ENCODE results near the gene SPG21. TPM values are rescaled to one million over a fixed set of nuclear protein-coding genes. Genes with fewer than 3 reads are reported as not detected.

SPG21 gene
- polyA plus RNA-seq, 1 donor (not counting 4 experiments of a cell fraction or from before 2014, with no cell fraction given), result 62.9 TPM

- H4K20me1 ChIP-seq (ENCODE audit: control insufficient read depth, extremely low read depth, insufficient read depth, low read length), result no peaks in the 10 kb centered on the region
- no peaks in the 10 kb centered on the region for H3K9me1 ChIP-seq (ENCODE audit: control insufficient read depth, extremely low read depth, insufficient read depth, low read length)
- TF ChIP-seq EZH2 (IDR thresholded peaks at IDR 0.05; ENCODE audit: low read length), result no peak
- no peak for TF ChIP-seq CTCF (optimal IDR thresholded peaks at IDR 0.05 in 1 of 3, IDR thresholded peaks at IDR 0.05 in 1 of 3, conservative IDR thresholded peaks at IDR 0.05 in 1 of 3; ENCODE audit: extremely low read depth in 1 of 3, insufficient read depth in 2 of 3, low read length in 3 of 3)
- H3K4me1 ChIP-seq (ENCODE audit: control insufficient read depth, extremely low read depth, insufficient read depth, low read length), result no peaks in the 10 kb centered on the region
- no peaks in the 10 kb centered on the region for H3K79me2 ChIP-seq (ENCODE audit: control insufficient read depth, insufficient read depth, low read length)
- H3K4me2 ChIP-seq (ENCODE audit: control insufficient read depth, extremely low read depth, insufficient read depth, low read depth, low read length), result no peak overlapping the region
- dilution Hi-C loops (cut with MboI; ENCODE audit: extremely low pct_ligation_motif_present, low sequenced_read_pairs), result no loop called here
- no peak for DNase-seq (ENCODE audit: low read depth, low spot score)
- no peak overlapping the region for H3K27ac ChIP-seq (ENCODE audit: control insufficient read depth, insufficient read depth, low read length)
- H3K4me3 ChIP-seq (ENCODE audit: control insufficient read depth in 2 of 3, extremely low read depth in 1 of 3, insufficient read depth in 2 of 3, low read depth in 1 of 3, low read length in 3 of 3), result no peak overlapping the region
- H3K9ac ChIP-seq (ENCODE audit: control insufficient read depth, extremely low read depth, insufficient read depth, low read length), result no peak overlapping the region
- no peaks in the 10 kb centered on the region for H3K36me3 ChIP-seq (ENCODE audit: control insufficient read depth in 2 of 2, extremely low read depth in 1 of 2, insufficient read depth in 2 of 2, low read length in 2 of 2)
- no peak overlapping the region for H2AFZ ChIP-seq (ENCODE audit: control insufficient read depth, low read length)
- no peaks in the 10 kb centered on the region for H3K9me3 ChIP-seq (ENCODE audit: control insufficient read depth, low read depth, low read length)
- H3K27me3 ChIP-seq (ENCODE audit: control insufficient read depth, extremely low read depth, insufficient read depth, low read length), result no peaks in the 10 kb centered on the region
- FAIRE-seq, result no peak
Observed at GRCh38 chr15:64944961-64945360, 44.8 kb downstream of the SPG21 start.

- no peak overlapping the region for H2AFZ ChIP-seq (ENCODE audit: control insufficient read depth, low read length)
- H3K27ac ChIP-seq (ENCODE audit: control insufficient read depth, insufficient read depth, low read length), result no peak overlapping the region
- no peak overlapping the region for H3K4me3 ChIP-seq (ENCODE audit: control insufficient read depth in 2 of 3, extremely low read depth in 1 of 3, insufficient read depth in 2 of 3, low read depth in 1 of 3, low read length in 3 of 3)
- FAIRE-seq (no peak), DNase-seq (ENCODE audit: low read depth, low spot score) (no peak)
- H3K36me3 ChIP-seq (ENCODE audit: control insufficient read depth in 2 of 2, extremely low read depth in 1 of 2, insufficient read depth in 2 of 2, low read length in 2 of 2), result no peaks in the 10 kb centered on the region
- no peaks in the 10 kb centered on the region for H3K27me3 ChIP-seq (ENCODE audit: control insufficient read depth, extremely low read depth, insufficient read depth, low read length)
- no peaks in the 10 kb centered on the region for H3K9me1 ChIP-seq (ENCODE audit: control insufficient read depth, extremely low read depth, insufficient read depth, low read length)
- H4K20me1 ChIP-seq (ENCODE audit: control insufficient read depth, extremely low read depth, insufficient read depth, low read length), result no peaks in the 10 kb centered on the region
- no peaks in the 10 kb centered on the region for H3K4me1 ChIP-seq (ENCODE audit: control insufficient read depth, extremely low read depth, insufficient read depth, low read length)
- TF ChIP-seq CTCF (optimal IDR thresholded peaks at IDR 0.05 in 1 of 3, IDR thresholded peaks at IDR 0.05 in 1 of 3, conservative IDR thresholded peaks at IDR 0.05 in 1 of 3; ENCODE audit: extremely low read depth in 1 of 3, insufficient read depth in 2 of 3, low read length in 3 of 3) (no peak), EZH2 (IDR thresholded peaks at IDR 0.05; ENCODE audit: low read length) (no peak)
- dilution Hi-C loops (cut with MboI; ENCODE audit: extremely low pct_ligation_motif_present, low sequenced_read_pairs), result no loop called here
- no peaks in the 10 kb centered on the region for H3K9me3 ChIP-seq (ENCODE audit: control insufficient read depth, low read depth, low read length)
- no peak overlapping the region for H3K4me2 ChIP-seq (ENCODE audit: control insufficient read depth, extremely low read depth, insufficient read depth, low read depth, low read length)
- H3K79me2 ChIP-seq (ENCODE audit: control insufficient read depth, insufficient read depth, low read length), result no peaks in the 10 kb centered on the region
- H3K9ac ChIP-seq (ENCODE audit: control insufficient read depth, extremely low read depth, insufficient read depth, low read length), result no peak overlapping the region
Observed at GRCh38 chr15:64943512-64944225, 46.0 kb downstream of the SPG21 start.
